DOHH2 (cell line): ENCODE data around the gene SVIL.

Source experiments
- H3F3A ChIP-seq: fragments of 200-600 bp; sonication (generic), shearing (Covaris generic); 2 replicates; pipeline ENCODE4 v1.6.0; 2016; ENCODE audit warnings: antibody characterized with exemption, mild to moderate bottlenecking; ENCODE audit not compliant: control insufficient read depth, insufficient read depth
- H3K27ac ChIP-seq: fragments of 200-600 bp; sonication (generic); 2 replicates; pipeline ENCODE4 v1.5.1; 2014; ENCODE audit warnings: low read depth, mild to moderate bottlenecking, low read length, moderate library complexity
- H3K27me3 ChIP-seq: fragments of 200-600 bp; sonication (generic); 2 replicates; pipeline ENCODE4 v1.6.1; 2014; ENCODE audit warnings: mild to moderate bottlenecking, low read length, mixed read lengths; ENCODE audit not compliant: control insufficient read depth
- H3K36me3 ChIP-seq: fragments of 200-600 bp; sonication (generic); 2 replicates; pipeline ENCODE4 v1.6.1; 2014; ENCODE audit warnings: mild to moderate bottlenecking, low read length, moderate library complexity, mixed read lengths; ENCODE audit not compliant: control insufficient read depth
- H3K4me1 ChIP-seq: fragments of 200-600 bp; sonication (generic); 2 replicates; pipeline ENCODE4 v1.6.1; 2014; ENCODE audit warnings: mild to moderate bottlenecking, low read length, mixed read lengths; ENCODE audit not compliant: control insufficient read depth
- H3K4me2 ChIP-seq: fragments of 200-600 bp; sonication (generic); 2 replicates; pipeline ENCODE4 v1.6.0; 2014; ENCODE audit warnings: mild to moderate bottlenecking, low read length, moderate library complexity
- H3K4me3 ChIP-seq: fragments of 200-600 bp; sonication (generic); 2 replicates; pipeline ENCODE4 v1.5.1; 2014; ENCODE audit warnings: mild to moderate bottlenecking, low read length, mixed read lengths
- H3K79me2 ChIP-seq: fragments of 200-600 bp; sonication (generic); 2 replicates; pipeline ENCODE4 v1.6.1; 2014; ENCODE audit warnings: mild to moderate bottlenecking, low read length, mixed read lengths; ENCODE audit not compliant: control insufficient read depth
- H3K9me2 ChIP-seq: fragments of 200-600 bp; sonication (generic); replicated peaks from 2 replicates; pipeline ENCODE4 v1.6.1; 2014; ENCODE audit warnings: mild to moderate bottlenecking, low read length, mixed read lengths; ENCODE audit not compliant: control insufficient read depth
- H3K9me3 ChIP-seq: fragments of 200-600 bp; sonication (generic); 2 replicates; pipeline ENCODE4 v1.6.1; 2014; ENCODE audit warnings: antibody characterized with exemption, low read length, mixed read lengths; ENCODE audit not compliant: control insufficient read depth, insufficient read depth
- H4K20me1 ChIP-seq: fragments of 200-600 bp; sonication (generic); 2 replicates; pipeline ENCODE4 v1.6.0; 2014; ENCODE audit warnings: low read depth, mild to moderate bottlenecking, antibody characterized with exemption, low read length, moderate library complexity; ENCODE audit not compliant: control insufficient read depth, insufficient read depth
- CTCF ChIP-seq: fragments of 200-600 bp; sonication (generic); IDR thresholded peaks from one replicate; pipeline ENCODE4 v1.5.1; 2014; ENCODE audit warnings: antibody characterized with exemption, mild to moderate bottlenecking, low read depth, low read length; ENCODE audit not compliant: poor library complexity, severe bottlenecking
- EZH2phosphoT487 ChIP-seq: fragments of 200-600 bp; sonication (generic); IDR thresholded peaks from 2 replicates; pipeline ENCODE4 v1.6.1; 2017; ENCODE audit warnings: borderline replicate concordance, mild to moderate bottlenecking, antibody characterized with exemption, low read length, moderate library complexity, mixed read lengths

SVIL gene

GRCh38 chr10:29431711-29432110 lies 203.1 kb downstream of the SVIL start:
- Histone ChIP-seq H3K79me2 (no peaks in the 10 kb centered on the region), H3K9me2 (no peaks in the 10 kb centered on the region), H3F3A (no peaks in the 10 kb centered on the region), H3K27me3 (no peaks in the 10 kb centered on the region), H3K4me2 (no peak overlapping the region), H4K20me1 (no peaks in the 10 kb centered on the region), H3K27ac (no peak overlapping the region), H3K9me3 (no peaks in the 10 kb centered on the region), H3K4me1 (no peaks in the 10 kb centered on the region), H3K4me3 (no peak overlapping the region), H3K36me3 (no peaks in the 10 kb centered on the region)
- TF ChIP-seq CTCF (no peak), EZH2phosphoT487 (no peak)

- no peaks in the 10 kb centered on the region for H3K4me1 ChIP-seq
- no peaks in the 10 kb centered on the region for H3K27me3 ChIP-seq
- H3K79me2 ChIP-seq, result no peaks in the 10 kb centered on the region
- no peaks in the 10 kb centered on the region for H3K9me3 ChIP-seq
- H3K9me2 ChIP-seq, result no peaks in the 10 kb centered on the region
- no peaks in the 10 kb centered on the region for H3K36me3 ChIP-seq
- no peaks in the 10 kb centered on the region for H3F3A ChIP-seq
- TF ChIP-seq EZH2phosphoT487 (no peak), CTCF (no peak)
- no peak overlapping the region for H3K4me2 ChIP-seq
- H3K4me3 ChIP-seq, result no peak overlapping the region
- H4K20me1 ChIP-seq, result no peaks in the 10 kb centered on the region
- H3K27ac ChIP-seq, result no peak overlapping the region
Measured at GRCh38 chr10:29430101-29430500, 204.7 kb downstream of the SVIL start.

GRCh38 chr10:29428486-29428885 lies 206.3 kb downstream of the SVIL start:
- TF ChIP-seq EZH2phosphoT487 (no peak), CTCF (no peak)
- no peaks in the 10 kb centered on the region for H3K27me3 ChIP-seq

GRCh38 chr10:29427667-29428066 lies 207.1 kb downstream of the SVIL start:
- Histone ChIP-seq H3K4me3 (no peak overlapping the region), H3K9me2 (no peaks in the 10 kb centered on the region), H3K36me3 (no peaks in the 10 kb centered on the region), H3K79me2 (no peaks in the 10 kb centered on the region), H4K20me1 (no peaks in the 10 kb centered on the region), H3F3A (no peaks in the 10 kb centered on the region), H3K27me3 (no peaks in the 10 kb centered on the region), H3K27ac (no peak overlapping the region), H3K9me3 (no peaks in the 10 kb centered on the region), H3K4me1 (no peaks in the 10 kb centered on the region), H3K4me2 (no peak overlapping the region)
- no peak for TF ChIP-seq EZH2phosphoT487
- TF ChIP-seq CTCF, result no peak

More at GRCh38 chr10:29428486-29428885, 206.3 kb downstream of the SVIL start:
- no peak overlapping the region for H3K4me2 ChIP-seq
- no peak overlapping the region for H3K27ac ChIP-seq
- H3K9me2 ChIP-seq, result no peaks in the 10 kb centered on the region
- no peak overlapping the region for H3K4me3 ChIP-seq
- H3K4me1 ChIP-seq, result no peaks in the 10 kb centered on the region
- no peaks in the 10 kb centered on the region for H3K79me2 ChIP-seq
- H4K20me1 ChIP-seq, result no peaks in the 10 kb centered on the region
- H3K9me3 ChIP-seq, result no peaks in the 10 kb centered on the region
- H3K36me3 ChIP-seq, result no peaks in the 10 kb centered on the region
- H3F3A ChIP-seq, result no peaks in the 10 kb centered on the region
